ENCODE measurements around the gene RCAN1.

GRCh38 chr21:34517491-34518245 lies 97.2 kb downstream of the RCAN1 start:
- TF ChIP-seq REST (tag by site-specific recombination; IDR thresholded peaks at IDR 0.05) (no peak), PRDM2 (tag by site-specific recombination; IDR thresholded peaks at IDR 0.05; ENCODE audit: borderline replicate concordance) (no peak), ZNF530 (tag by site-specific recombination; IDR thresholded peaks at IDR 0.05; ENCODE audit: low read depth) (no peak), ZNF707 (tag by site-specific recombination; IDR thresholded peaks at IDR 0.05) (no peak), CTCF (tag by site-specific recombination; IDR thresholded peaks at IDR 0.05) (no peak), ZNF548 (tag by site-specific recombination; IDR thresholded peaks at IDR 0.05) (no peak), MEIS1 (CRISPR knock-in tag; IDR thresholded peaks at IDR 0.05; ENCODE audit: borderline replicate concordance) (no peak), KLF7 (tag by site-specific recombination; IDR thresholded peaks at IDR 0.05; ENCODE audit: borderline replicate concordance) (no peak), ZBTB21 (tag by site-specific recombination; IDR thresholded peaks at IDR 0.05) (no peak), ZBTB8A (tag by site-specific recombination; IDR thresholded peaks at IDR 0.05) (no peak), ZNF133 (tag by site-specific recombination; IDR thresholded peaks at IDR 0.05) (no peak), PRDM4 (tag by site-specific recombination; IDR thresholded peaks at IDR 0.05) (no peak)
